HepG2 (cell line): ENCODE measurements around the gene CEP135. TPM values are rescaled to one million over a fixed set of nuclear protein-coding genes. Genes with fewer than 3 reads are reported as not detected.

Experiments
- BATF2 ChIP-seq: sonication (generic); formaldehyde crosslinking; IDR thresholded peaks from 2 replicates; pipeline ENCODE4 v1.8.0; 2022; ENCODE audit warnings: mild to moderate bottlenecking, missing genetic modification reagents, moderate library complexity
- CHD2 ChIP-seq: IDR thresholded peaks from 2 replicates; pipeline ENCODE4 v1.6.1; 2011; ENCODE audit warnings: low read depth, low read length, improper control_type of control experiment
- EED ChIP-seq: sonication (generic); formaldehyde crosslinking; IDR thresholded peaks from 2 replicates; pipeline ENCODE4 v1.5.0; 2020; ENCODE audit warnings: mild to moderate bottlenecking, missing genetic modification reagents
- HNF1B ChIP-seq: sonication (generic); formaldehyde crosslinking; IDR thresholded peaks from 2 replicates; pipeline ENCODE4 v1.5.1; 2020; ENCODE audit warnings: mild to moderate bottlenecking, moderate library complexity, missing genetic modification reagents
- NCOA1 ChIP-seq: sonication (generic); formaldehyde crosslinking; IDR thresholded peaks from 2 replicates; pipeline ENCODE4 v1.9.0; 2021; ENCODE audit warnings: missing genetic modification reagents
- NCOR1 ChIP-seq: fragments of 200-600 bp; sonication (generic); IDR thresholded peaks from 2 replicates; pipeline ENCODE4 v1.7.0; 2017; ENCODE audit warnings: antibody characterized with exemption, low read length, borderline replicate concordance
- RFX5 ChIP-seq: IDR thresholded peaks from 2 replicates; pipeline ENCODE4 v1.6.1; 2011; ENCODE audit warnings: low read depth, low read length, improper control_type of control experiment
- SMARCC2 ChIP-seq: fragments of 450-650 bp; IDR thresholded peaks from 2 replicates; pipeline ENCODE4 v1.6.1; 2017; ENCODE audit warnings: antibody characterized with exemption, mild to moderate bottlenecking
- TEAD3 ChIP-seq: optimal IDR thresholded peaks from 2 replicates; pipeline ENCODE3; 2016; ENCODE audit warnings: borderline replicate concordance
- XBP1 ChIP-seq: sonication (generic); formaldehyde crosslinking; IDR thresholded peaks from 2 replicates; pipeline ENCODE4 v1.5.0; 2020; ENCODE audit warnings: missing genetic modification reagents
- ZFP1 ChIP-seq: IDR thresholded peaks from 2 replicates; pipeline ENCODE4 v1.6.1; 2016
- ZNF367 ChIP-seq: sonication (generic); formaldehyde crosslinking; IDR thresholded peaks from 2 replicates; pipeline ENCODE4 v1.4.0; 2020; ENCODE audit warnings: missing genetic modification reagents, borderline replicate concordance
- ZNF496 ChIP-seq: sonication (generic); formaldehyde crosslinking; IDR thresholded peaks from 2 replicates; pipeline ENCODE4 v1.8.1; 2023; ENCODE audit warnings: mild to moderate bottlenecking, moderate library complexity, missing genetic modification reagents; ENCODE audit not compliant: insufficient replicate concordance
- ZNF556 ChIP-seq: sonication (generic); formaldehyde crosslinking; IDR thresholded peaks from 2 replicates; pipeline ENCODE4 v1.4.0; 2020; ENCODE audit warnings: mild to moderate bottlenecking, missing genetic modification reagents, borderline replicate concordance
- ZNF569 ChIP-seq: sonication (generic); formaldehyde crosslinking; IDR thresholded peaks from 2 replicates; pipeline ENCODE4 v1.5.0; 2020; ENCODE audit warnings: mild to moderate bottlenecking, missing genetic modification reagents, moderate library complexity, borderline replicate concordance
- ZSCAN12 ChIP-seq: sonication (generic); formaldehyde crosslinking; IDR thresholded peaks from 2 replicates; pipeline ENCODE4 v1.9.0; 2021; ENCODE audit warnings: mild to moderate bottlenecking, missing genetic modification reagents
- ZZZ3 ChIP-seq: sonication (generic); formaldehyde crosslinking; IDR thresholded peaks from 2 replicates; pipeline ENCODE4 v1.4.0; 2020; ENCODE audit warnings: missing genetic modification reagents, mild to moderate bottlenecking, borderline replicate concordance
- polyA plus RNA-seq, 8 experiments: library from polyadenylated mRNA; depleted of rRNA in 3 of 8; stranded (reverse) in 7 of 8; unstranded in 1 of 8; fragments of >200 nt; fragmentation: Illumina TruSeq in 4 of 8; extraction: Trizol in 4 of 8; gene quantifications; 2 replicates each; pipeline versions ENCODE4 v1.2.1 to v1.2.3, GENCODE V29; 2011 to 2016; ENCODE audit warnings: low read depth in 4 of 8, missing spikeins in 1 of 8, mixed read lengths in 1 of 8; ENCODE audit not compliant: insufficient read depth in 1 of 8
- total RNA-seq, 5 experiments: library from RNA; depleted of rRNA; stranded (reverse); fragments of >200 nt; fragmentation: Illumina TruSeq; extraction: Trizol; gene quantifications; 2 replicates each; pipeline ENCODE4 v1.2.3, GENCODE V29; 2016; ENCODE audit warnings: low read depth in 1 of 5
- TF ChIP-seq, protein P1 (sequence below), 2 experiments: sonication (generic) in 1 of 2; formaldehyde crosslinking in 1 of 2; IDR thresholded peaks; 2 replicates each; pipeline versions ENCODE4 v1.4.0 to v1.6.1; 2016 to 2020; ENCODE audit warnings: borderline replicate concordance in 1 of 2, low read depth in 1 of 2, mild to moderate bottlenecking in 1 of 2, missing genetic modification reagents in 1 of 2
- TF ChIP-seq, protein P2 (sequence below): sonication (generic); formaldehyde crosslinking; IDR thresholded peaks from 2 replicates; pipeline ENCODE4 v1.8.1; 2023; ENCODE audit warnings: missing genetic modification reagents, mild to moderate bottlenecking, borderline replicate concordance
- TF ChIP-seq, protein P3 (sequence below): sonication (generic); formaldehyde crosslinking; conservative IDR thresholded peaks from 2 replicates; pipeline ENCODE4 v1.4.0; 2020; ENCODE audit warnings: missing genetic modification reagents

The CEP135 gene
- total and polyA plus RNA-seq, 2 of the 13 experiments (the other 11 are each of a cell fraction or from before 2014, with no cell fraction given): 1.7 to 8.8 TPM

DNA sequence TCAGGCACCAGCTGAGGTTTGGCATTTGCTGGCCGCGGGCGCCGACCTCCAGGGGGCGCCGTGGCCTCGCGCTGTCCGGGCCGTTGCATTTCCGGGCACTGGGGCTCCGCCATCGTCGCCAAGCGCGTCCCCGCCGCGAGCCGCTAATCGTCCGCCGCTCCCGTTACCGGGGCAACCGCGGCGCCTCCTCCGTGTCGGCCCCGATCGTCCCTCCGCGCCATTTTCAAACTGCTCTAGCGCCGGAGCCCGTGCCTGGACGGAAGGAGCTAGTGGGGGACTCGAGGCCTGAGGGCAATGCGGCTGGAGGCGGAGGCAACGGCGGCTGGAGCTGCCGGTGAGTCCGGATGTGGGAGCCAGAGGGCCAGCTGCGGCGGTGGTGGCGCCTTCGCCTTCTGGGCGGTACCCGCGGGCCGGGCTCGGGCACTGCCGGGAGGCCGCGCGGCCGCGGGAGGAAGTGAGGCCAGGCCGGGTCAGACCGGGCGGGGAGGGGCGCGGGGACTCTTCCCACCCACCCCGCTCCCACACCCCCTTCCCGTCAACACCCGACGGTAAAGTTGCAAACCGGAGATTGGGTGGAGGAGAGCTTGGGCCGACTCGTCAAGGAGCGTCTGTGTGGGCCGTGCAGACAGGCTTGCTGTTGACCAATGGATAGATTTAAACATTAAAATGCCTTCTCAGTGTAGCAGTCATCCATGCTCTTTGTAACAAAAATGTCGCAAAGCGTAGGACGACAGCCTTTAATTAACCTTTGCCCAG is at the start of gene CEP135 (continued):
- TF ChIP-seq, protein P1, sequence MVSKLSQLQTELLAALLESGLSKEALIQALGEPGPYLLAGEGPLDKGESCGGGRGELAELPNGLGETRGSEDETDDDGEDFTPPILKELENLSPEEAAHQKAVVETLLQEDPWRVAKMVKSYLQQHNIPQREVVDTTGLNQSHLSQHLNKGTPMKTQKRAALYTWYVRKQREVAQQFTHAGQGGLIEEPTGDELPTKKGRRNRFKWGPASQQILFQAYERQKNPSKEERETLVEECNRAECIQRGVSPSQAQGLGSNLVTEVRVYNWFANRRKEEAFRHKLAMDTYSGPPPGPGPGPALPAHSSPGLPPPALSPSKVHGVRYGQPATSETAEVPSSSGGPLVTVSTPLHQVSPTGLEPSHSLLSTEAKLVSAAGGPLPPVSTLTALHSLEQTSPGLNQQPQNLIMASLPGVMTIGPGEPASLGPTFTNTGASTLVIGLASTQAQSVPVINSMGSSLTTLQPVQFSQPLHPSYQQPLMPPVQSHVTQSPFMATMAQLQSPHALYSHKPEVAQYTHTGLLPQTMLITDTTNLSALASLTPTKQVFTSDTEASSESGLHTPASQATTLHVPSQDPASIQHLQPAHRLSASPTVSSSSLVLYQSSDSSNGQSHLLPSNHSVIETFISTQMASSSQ (IDR thresholded peaks at IDR 0.05; ENCODE audit: low read depth): no peak
- TF ChIP-seq, protein P1 (CRISPR knock-in tag; IDR thresholded peaks at IDR 0.05; ENCODE audit: borderline replicate concordance): peak; percentile 72
- TF ChIP-seq BATF2 (CRISPR knock-in tag) (peak; percentile 93), HNF1B (CRISPR knock-in tag) (peak; percentile 55; the same call in 1 of the 2 replicates), NCOR1 (no peak), CHD2 (no peak), ZNF496 (no peak), EED (CRISPR knock-in tag) (peak; percentile 93), RFX5 (no peak), ZNF569 (CRISPR knock-in tag) (no peak), ZZZ3 (CRISPR knock-in tag) (no peak; the same call in 1 of the 2 replicates), TEAD3 (CRISPR knock-in tag) (peak; percentile 77), NCOA1 (CRISPR knock-in tag) (peak; percentile 86; the same call in 1 of the 2 replicates), ZSCAN12 (0 out of 2 replicates have a peak, but pooled peaks have one; percentile 38), ZNF556 (CRISPR knock-in tag) (peak; percentile 83), XBP1 (CRISPR knock-in tag) (no peak), ZNF367 (CRISPR knock-in tag) (peak; percentile 81; the same call in 1 of the 2 replicates), SMARCC2 (no peak), ZFP1 (CRISPR knock-in tag) (no peak)
- TF ChIP-seq, protein P2, sequence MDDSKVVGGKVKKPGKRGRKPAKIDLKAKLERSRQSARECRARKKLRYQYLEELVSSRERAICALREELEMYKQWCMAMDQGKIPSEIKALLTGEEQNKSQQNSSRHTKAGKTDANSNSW (CRISPR knock-in tag): no peak
- TF ChIP-seq, protein P3, sequence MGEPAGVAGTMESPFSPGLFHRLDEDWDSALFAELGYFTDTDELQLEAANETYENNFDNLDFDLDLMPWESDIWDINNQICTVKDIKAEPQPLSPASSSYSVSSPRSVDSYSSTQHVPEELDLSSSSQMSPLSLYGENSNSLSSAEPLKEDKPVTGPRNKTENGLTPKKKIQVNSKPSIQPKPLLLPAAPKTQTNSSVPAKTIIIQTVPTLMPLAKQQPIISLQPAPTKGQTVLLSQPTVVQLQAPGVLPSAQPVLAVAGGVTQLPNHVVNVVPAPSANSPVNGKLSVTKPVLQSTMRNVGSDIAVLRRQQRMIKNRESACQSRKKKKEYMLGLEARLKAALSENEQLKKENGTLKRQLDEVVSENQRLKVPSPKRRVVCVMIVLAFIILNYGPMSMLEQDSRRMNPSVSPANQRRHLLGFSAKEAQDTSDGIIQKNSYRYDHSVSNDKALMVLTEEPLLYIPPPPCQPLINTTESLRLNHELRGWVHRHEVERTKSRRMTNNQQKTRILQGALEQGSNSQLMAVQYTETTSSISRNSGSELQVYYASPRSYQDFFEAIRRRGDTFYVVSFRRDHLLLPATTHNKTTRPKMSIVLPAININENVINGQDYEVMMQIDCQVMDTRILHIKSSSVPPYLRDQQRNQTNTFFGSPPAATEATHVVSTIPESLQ (CRISPR knock-in tag): no peak
